Neuronal stem cell (in vitro differentiated cells): ENCODE measurements around the gene EWSR1.

Experiments used
- DNase-seq: peaks from one replicate; pipeline ENCODE4 v3.0.0-alpha.2; 2013; ENCODE audit warnings: low spot score
- H2AFZ ChIP-seq: one replicate; pipeline ENCODE4 v1.6.1; 2013; ENCODE audit warnings: mild to moderate bottlenecking, low read length, inconsistent platforms
- H2AK5ac ChIP-seq: 2 replicates; pipeline ENCODE4 v1.6.1; 2013; ENCODE audit warnings: low read depth, mild to moderate bottlenecking, inconsistent platforms, low read length, moderate library complexity, mixed read lengths
- H2BK120ac ChIP-seq: 2 replicates; pipeline ENCODE4 v1.6.1; 2013; ENCODE audit warnings: low read depth, mild to moderate bottlenecking, inconsistent platforms, low read length, moderate library complexity, mixed read lengths
- H2BK12ac ChIP-seq: one replicate; pipeline ENCODE4 v1.6.1; 2013; ENCODE audit warnings: low read length, inconsistent platforms
- H2BK15ac ChIP-seq: 2 replicates; pipeline ENCODE4 v1.6.1; 2013; ENCODE audit warnings: mild to moderate bottlenecking, low read length, inconsistent platforms, mixed read lengths
- H2BK5ac ChIP-seq: one replicate; pipeline ENCODE4 v1.6.1; 2013; ENCODE audit warnings: inconsistent platforms, mild to moderate bottlenecking, low read length, moderate library complexity
- H3K14ac ChIP-seq: one replicate; pipeline ENCODE4 v1.6.1; 2013; ENCODE audit warnings: low read length, inconsistent platforms
- H3K18ac ChIP-seq: 2 replicates; pipeline ENCODE4 v1.6.1; 2013; ENCODE audit warnings: low read length, inconsistent platforms
- H3K23ac ChIP-seq: 2 replicates; pipeline ENCODE4 v1.6.1; 2013; ENCODE audit warnings: low read depth, mild to moderate bottlenecking, mixed read lengths, low read length, inconsistent platforms; ENCODE audit not compliant: poor library complexity
- H3K27ac ChIP-seq: replicated peaks from 3 replicates; pipeline ENCODE4 v1.5.1; 2013; ENCODE audit warnings: low read length, inconsistent platforms
- H3K27me3 ChIP-seq, 3 experiments: 2 replicates each; pipeline ENCODE4 v1.6.1; 2013; ENCODE audit warnings: low read length in 3 of 3, mild to moderate bottlenecking in 2 of 3, inconsistent platforms in 1 of 3, low read depth in 1 of 3, mixed read lengths in 1 of 3, moderate library complexity in 1 of 3; ENCODE audit not compliant: control insufficient read depth in 3 of 3, insufficient read depth in 3 of 3
- H3K36me3 ChIP-seq, 2 donors: replicated peaks in 1 of 2; 2 replicates each; pipeline ENCODE4 v1.6.1; 2013; ENCODE audit warnings: low read length in 2 of 2; ENCODE audit not compliant: control insufficient read depth in 2 of 2, insufficient read depth in 2 of 2
- H3K4ac ChIP-seq: 2 replicates; pipeline ENCODE4 v1.6.1; 2013; ENCODE audit warnings: inconsistent platforms, mild to moderate bottlenecking, low read length, moderate library complexity
- H3K4me1 ChIP-seq, 2 donors: 1 replicate in 1 of 2; 2 replicates in 1 of 2; pipeline ENCODE4 v1.6.1; 2013; ENCODE audit warnings: low read length in 2 of 2, low read depth in 1 of 2; ENCODE audit not compliant: control insufficient read depth in 2 of 2, insufficient read depth in 1 of 2
- H3K4me2 ChIP-seq: one replicate; pipeline ENCODE4 v1.6.1; 2013; ENCODE audit warnings: mild to moderate bottlenecking, low read length, inconsistent platforms; ENCODE audit not compliant: insufficient read depth, poor library complexity, severe bottlenecking
- H3K4me3 ChIP-seq, 2 donors: 2 replicates each; pipeline ENCODE4 v1.5.1; 2013; ENCODE audit warnings: low read length in 2 of 2, mild to moderate bottlenecking in 2 of 2, inconsistent platforms in 1 of 2, moderate library complexity in 1 of 2
- H3K79me1 ChIP-seq: one replicate; pipeline ENCODE4 v1.6.1; 2013; ENCODE audit warnings: low read depth, mild to moderate bottlenecking, inconsistent platforms, low read length, moderate library complexity
- H3K9ac ChIP-seq: one replicate; pipeline ENCODE4 v1.6.1; 2013; ENCODE audit warnings: mild to moderate bottlenecking, low read depth, low read length, inconsistent platforms; ENCODE audit not compliant: poor library complexity
- H3K9me3 ChIP-seq, 2 donors: replicated peaks in 1 of 2; 2 replicates each; pipeline versions ENCODE3 to v1.6.1; 2013; ENCODE audit warnings: low read length in 2 of 2, mild to moderate bottlenecking in 2 of 2, inconsistent platforms in 1 of 2, low read depth in 1 of 2, mixed read lengths in 1 of 2, moderate library complexity in 1 of 2; ENCODE audit not compliant: control insufficient read depth in 2 of 2, insufficient read depth in 1 of 2
- H4K8ac ChIP-seq: one replicate; pipeline ENCODE4 v1.6.1; 2013; ENCODE audit warnings: low read depth, mild to moderate bottlenecking, inconsistent platforms, low read length, moderate library complexity
- H4K91ac ChIP-seq: one replicate; pipeline ENCODE4 v1.6.1; 2013; ENCODE audit warnings: low read length, low read depth, mild to moderate bottlenecking, inconsistent platforms; ENCODE audit not compliant: poor library complexity
- WGBS, 2 donors: extraction: QIAGEN DNeasy Blood & Tissue Kit; methylation state at CpG; one replicate each; pipeline ENCODE4 v1.1.7; 2013; ENCODE audit warnings: missing lambda C conversion rate in 2 of 2, mixed read lengths in 1 of 2; ENCODE audit not compliant: insufficient read length in 2 of 2, insufficient replicate concordance in 1 of 2; ENCODE audit errors: extremely low coverage in 2 of 2; 5-methylcytosine and 5-hydroxymethylcytosine counted together

The EWSR1 gene

DNA sequence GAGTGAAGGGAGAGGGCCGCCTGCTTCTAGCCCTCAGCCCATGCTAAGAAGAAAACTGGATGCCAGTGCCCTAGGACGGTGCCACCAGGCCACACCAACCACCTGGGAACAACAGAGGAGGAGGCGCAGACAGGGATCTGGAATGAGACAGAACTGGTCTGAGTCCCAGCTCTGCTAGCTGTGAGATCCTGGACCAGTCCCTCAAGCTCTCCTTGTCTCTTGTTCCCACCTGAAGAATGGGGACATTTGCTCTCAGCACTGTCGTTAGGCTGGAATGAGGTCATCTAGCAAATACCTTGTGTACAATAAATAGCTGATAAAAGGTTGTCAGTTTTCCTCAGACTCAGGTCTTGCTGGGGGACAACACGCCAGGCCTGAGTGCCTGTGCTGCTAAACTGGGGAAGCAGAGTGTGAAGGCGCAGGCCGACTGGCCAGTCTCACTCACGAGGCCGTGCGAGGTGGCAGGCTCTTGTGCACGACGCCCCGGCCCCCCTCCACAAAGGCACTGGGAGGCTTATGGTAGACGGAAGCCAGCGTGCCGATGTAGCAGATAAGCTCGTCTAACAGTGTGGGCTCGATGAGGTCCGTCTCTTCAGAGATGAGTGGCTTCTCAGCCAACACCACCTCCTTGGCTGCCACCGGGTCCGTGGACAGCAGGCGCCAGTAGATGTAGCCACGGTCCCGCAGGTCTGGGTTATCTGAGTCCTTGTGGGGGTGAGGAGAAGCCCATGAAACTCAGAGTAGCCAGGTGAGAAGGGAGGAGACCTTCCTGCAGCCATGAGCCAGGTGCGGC is 73.2 kb downstream of the EWSR1 start:
- H2BK12ac ChIP-seq: no peak overlapping the region
- peaks cover 0 to 2% of the 10 kb centered on the region in 2 donors for H3K9me3 ChIP-seq
- H2AFZ ChIP-seq: no peak overlapping the region
- H2BK120ac ChIP-seq: no peak overlapping the region
- no peak overlapping the region for H2BK15ac ChIP-seq
- no peak overlapping the region for H3K4me2 ChIP-seq
- peaks cover 58 to 93% of the 10 kb centered on the region in 2 donors for H3K36me3 ChIP-seq
- no peak overlapping the region for H3K4ac ChIP-seq
- H3K23ac ChIP-seq: no peak overlapping the region
- H3K27me3 ChIP-seq: no peaks in the 10 kb centered on the region
- H3K79me1 ChIP-seq: peaks cover 4% of the 10 kb centered on the region
- H2BK5ac ChIP-seq: no peak overlapping the region
- H4K8ac ChIP-seq: no peak overlapping the region
- no CpG with 5 or more reads among the region's 25 CpGs for WGBS, 2 donors
- no peak overlapping the region for H3K18ac ChIP-seq
- H4K91ac ChIP-seq: no peak overlapping the region
- no peak overlapping the region for H3K9ac ChIP-seq
- H3K27ac ChIP-seq: no peak overlapping the region
- no peak for DNase-seq
- H3K4me3 ChIP-seq: no peak overlapping the region
- peak overlapping the region; percentile 21 for H3K14ac ChIP-seq
- H2AK5ac ChIP-seq: no peak overlapping the region
- peaks cover 0 to 5% of the 10 kb centered on the region in 2 donors for H3K4me1 ChIP-seq

DNA sequence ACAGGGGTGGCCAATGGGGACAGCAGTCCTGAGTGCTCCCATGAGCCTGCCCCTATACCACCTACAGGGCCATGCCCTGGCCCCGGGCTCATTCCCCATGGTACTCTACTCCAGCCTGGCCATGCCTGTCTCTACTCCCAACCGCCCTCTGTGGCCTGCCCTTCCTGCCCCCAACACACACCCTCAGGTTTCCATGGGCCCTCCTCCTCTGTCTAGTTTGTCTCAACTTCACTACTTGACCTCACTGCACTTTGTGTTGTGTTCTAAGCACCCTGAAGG is 73.7 kb downstream of the EWSR1 start:
- Histone ChIP-seq H2AFZ (no peak overlapping the region), H3K79me1 (peaks cover 4% of the 10 kb centered on the region), H3K23ac (no peak overlapping the region), H3K36me3 (peaks cover 57 to 93% of the 10 kb centered on the region in 2 donors), H2AK5ac (no peak overlapping the region), H2BK12ac (no peak overlapping the region), H3K18ac (no peak overlapping the region), H3K27ac (no peak overlapping the region), H2BK15ac (no peak overlapping the region), H2BK5ac (no peak overlapping the region), H3K9me3 (peaks cover 0 to 2% of the 10 kb centered on the region in 2 donors), H2BK120ac (no peak overlapping the region), H4K91ac (no peak overlapping the region), H3K4ac (no peak overlapping the region), H3K4me3 (no peak overlapping the region), H3K27me3 (no peaks in the 10 kb centered on the region), H3K14ac (no peak overlapping the region), H4K8ac (no peak overlapping the region), H3K9ac (no peak overlapping the region), H3K4me1 (peaks cover 0 to 10% of the 10 kb centered on the region in 2 donors), H3K4me2 (no peak overlapping the region)
- no peak for DNase-seq
- WGBS, 2 donors: no CpG with 5 or more reads among the region's 2 CpGs

DNA sequence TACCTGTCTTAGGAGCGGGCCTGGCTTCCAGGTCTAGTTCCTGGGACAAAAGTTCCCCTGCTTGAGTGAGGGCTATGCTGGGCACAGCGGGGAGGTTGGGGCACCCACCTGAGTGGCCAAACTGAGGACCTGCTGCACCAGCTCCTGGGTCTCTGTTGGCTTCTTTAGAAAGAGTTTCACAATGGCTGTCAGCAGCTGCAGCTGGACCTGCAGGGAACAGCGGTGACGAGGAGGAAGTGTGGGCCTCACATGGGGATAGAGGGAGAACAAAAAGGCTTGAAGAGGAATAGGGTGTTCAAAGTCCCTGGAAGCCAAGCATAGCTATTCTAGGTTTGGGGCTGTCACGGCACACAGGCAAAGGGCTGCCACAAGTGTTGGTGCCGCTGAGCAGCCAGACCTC is 74.1 kb downstream of the EWSR1 start:
- Histone ChIP-seq H3K23ac (no peak overlapping the region), H3K27me3 (no peaks in the 10 kb centered on the region), H4K91ac (no peak overlapping the region), H3K27ac (no peak overlapping the region), H4K8ac (no peak overlapping the region), H3K9ac (no peak overlapping the region), H2BK15ac (no peak overlapping the region), H3K36me3 (peaks cover 56 to 93% of the 10 kb centered on the region in 2 donors), H2AK5ac (no peak overlapping the region), H3K4me1 (peaks cover 0 to 13% of the 10 kb centered on the region in 2 donors), H3K79me1 (peaks cover 4% of the 10 kb centered on the region), H3K14ac (no peak overlapping the region), H3K4me2 (no peak overlapping the region), H2BK120ac (no peak overlapping the region), H2AFZ (no peak overlapping the region), H2BK12ac (no peak overlapping the region), H3K9me3 (peaks cover 0 to 2% of the 10 kb centered on the region in 2 donors), H3K18ac (no peak overlapping the region), H3K4ac (no peak overlapping the region), H3K4me3 (no peak overlapping the region), H2BK5ac (no peak overlapping the region)
- WGBS, 2 donors: no CpG with 5 or more reads among the region's 6 CpGs
- DNase-seq: no peak

DNA sequence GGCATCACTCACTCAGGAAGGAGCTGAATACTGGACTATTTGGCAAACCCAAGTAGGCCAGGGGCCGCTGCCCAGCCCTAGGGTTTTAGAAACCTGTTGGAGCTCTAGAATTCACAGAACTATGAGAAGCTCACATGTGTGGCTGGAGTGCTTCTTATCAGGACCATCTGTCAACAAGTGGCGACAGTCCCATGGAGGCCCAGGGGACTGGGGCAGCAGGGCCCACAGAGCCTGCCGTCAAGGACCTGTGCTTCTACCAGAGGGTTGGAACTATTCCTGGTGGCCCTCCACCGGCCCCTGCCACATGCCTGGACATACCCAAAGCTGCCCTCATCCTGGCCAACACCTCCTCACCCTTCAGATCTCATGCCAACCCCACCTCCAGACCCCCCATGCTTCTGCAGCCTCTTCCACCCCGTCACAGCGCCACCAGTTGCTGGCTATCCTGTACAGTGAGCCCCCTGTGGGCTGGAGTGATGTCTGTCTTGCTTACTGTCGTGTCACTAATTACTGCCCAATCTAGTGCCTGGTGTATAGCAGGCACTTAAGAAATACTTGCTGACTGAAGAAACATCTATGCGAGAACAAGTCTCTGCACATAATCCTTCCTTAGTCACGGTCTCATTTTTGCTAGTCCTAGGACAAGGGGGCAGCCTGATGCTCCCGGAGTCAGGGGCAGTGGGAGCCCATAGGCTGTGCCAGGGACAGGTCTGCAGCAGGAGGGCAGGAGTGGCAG is 74.7 kb downstream of the EWSR1 start:
- no peak for DNase-seq
- H3K27me3 ChIP-seq: no peaks in the 10 kb centered on the region
- peaks cover 4% of the 10 kb centered on the region for H3K79me1 ChIP-seq
- H3K4me3 ChIP-seq: peak overlapping the region in 1 of 2 donors; percentile 27
- no CpG with 5 or more reads among the region's 10 CpGs for WGBS, 2 donors
- no peak overlapping the region for H4K8ac ChIP-seq
- H2BK120ac ChIP-seq: no peak overlapping the region
- peaks cover 0 to 13% of the 10 kb centered on the region in 2 donors for H3K4me1 ChIP-seq
- peak overlapping the region; percentile 24 for H2BK5ac ChIP-seq
- no peak overlapping the region for H2BK12ac ChIP-seq
- peaks cover 0 to 2% of the 10 kb centered on the region in 2 donors for H3K9me3 ChIP-seq
- H3K4me2 ChIP-seq: no peak overlapping the region
- H3K27ac ChIP-seq: no peak overlapping the region
- H2BK15ac ChIP-seq: no peak overlapping the region
- H3K18ac ChIP-seq: peak overlapping the region; percentile 31
- peaks cover 52 to 93% of the 10 kb centered on the region in 2 donors for H3K36me3 ChIP-seq
- H3K14ac ChIP-seq: peak overlapping the region; percentile 17
- H2AK5ac ChIP-seq: no peak overlapping the region
- H2AFZ ChIP-seq: no peak overlapping the region
- no peak overlapping the region for H3K9ac ChIP-seq
- H4K91ac ChIP-seq: no peak overlapping the region
- peak overlapping the region; percentile 62 for H3K23ac ChIP-seq
- no peak overlapping the region for H3K4ac ChIP-seq
